NCI-H345 treated with DMSO at 0.1 percent for 48 hours (cell line): ENCODE measurements around the gene CCDC117.
"Not testable (repeated sequence)": the region's sequence is repeated elsewhere in the genome, so short reads cannot be mapped to it uniquely, and the experiment has no call there.

Experiments
- DNase-seq: peaks from one replicate; lab custom pipeline; 2025; ENCODE audit not compliant: unreplicated experiment; lab: John Stamatoyannopoulos, UW

CCDC117 gene

DNA sequence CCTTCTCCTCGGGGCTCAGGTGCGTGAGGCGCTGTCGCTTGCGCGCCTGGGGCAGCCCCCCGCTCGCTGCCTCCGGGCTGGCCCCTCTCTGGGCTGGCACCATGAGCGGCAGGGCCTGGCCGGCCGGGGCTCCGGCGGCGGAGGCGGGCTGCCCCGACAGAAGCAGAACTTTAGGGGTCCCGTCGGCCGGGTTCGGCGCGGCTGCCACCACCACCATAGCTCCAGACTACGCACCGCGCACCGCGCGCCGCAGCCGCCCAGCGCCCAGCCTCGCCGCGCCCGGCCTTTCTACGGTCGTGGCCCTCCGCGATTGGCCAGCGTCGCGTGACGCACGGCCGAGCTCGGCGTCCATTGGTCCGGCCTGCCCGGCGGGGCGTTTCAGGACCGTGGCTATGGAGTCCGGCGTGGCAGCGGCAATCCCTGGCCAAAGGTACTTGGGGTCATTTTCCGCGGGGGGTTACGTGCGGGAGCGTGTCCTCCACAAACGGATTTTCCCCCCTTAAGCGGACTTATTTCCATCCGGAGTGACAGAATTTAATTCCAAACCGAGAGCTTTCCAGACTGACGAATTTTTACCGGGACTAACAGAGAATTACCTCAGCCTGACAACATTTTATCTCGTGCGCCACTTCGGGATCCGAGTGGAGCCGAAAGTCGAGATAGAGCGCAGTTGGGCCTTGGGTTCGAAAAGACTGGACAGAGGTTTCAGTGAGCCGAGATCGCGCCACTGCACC, 28.0 kb downstream of the CCDC117 start, which contains the start of gene XBP1:
TSS of gene XBP1 (minus strand) at position 262 of the 734 bp plus-strand sequence.
- peak; percentile 61 for DNase-seq

DNA sequence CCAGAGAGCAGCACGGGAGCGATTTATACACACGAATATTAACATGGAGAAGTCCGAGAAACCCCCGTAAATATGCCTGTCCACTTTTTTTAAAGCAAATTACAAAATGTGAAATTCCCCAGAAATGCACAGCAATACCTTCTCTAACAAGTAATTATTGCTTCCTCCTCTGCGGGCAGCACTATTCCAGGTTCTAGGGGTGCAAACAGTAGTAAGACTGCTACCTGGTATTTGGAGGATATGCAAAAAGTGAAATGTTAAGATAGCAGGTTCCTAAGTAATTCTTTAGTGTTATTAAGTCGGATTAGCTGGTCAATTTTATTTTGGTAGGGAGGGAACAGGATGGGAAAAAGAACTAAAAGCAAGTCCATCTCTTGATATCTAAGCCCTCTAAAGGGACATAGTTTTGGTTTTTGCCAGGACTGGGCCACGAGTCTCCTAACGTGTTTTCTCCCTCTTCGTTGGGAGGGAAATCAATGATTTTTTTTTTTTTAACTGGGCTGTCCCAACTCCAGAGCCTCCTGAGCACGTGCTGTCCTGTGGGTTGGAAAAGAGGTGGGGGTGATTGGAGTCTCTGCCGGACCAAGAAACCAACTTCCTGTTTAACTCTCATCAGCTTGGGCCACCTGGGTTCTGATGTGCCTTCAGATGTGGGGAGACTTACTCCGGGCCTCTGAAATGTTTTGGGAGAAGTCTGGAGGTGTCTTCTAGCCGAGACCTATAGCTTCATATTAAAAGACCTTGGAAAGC, 29.5 kb downstream of the CCDC117 start:
- no peak for DNase-seq

GRCh38 chr22:28802595-28803123, 30.2 kb downstream of the CCDC117 start:
- no peak for DNase-seq

DNA sequence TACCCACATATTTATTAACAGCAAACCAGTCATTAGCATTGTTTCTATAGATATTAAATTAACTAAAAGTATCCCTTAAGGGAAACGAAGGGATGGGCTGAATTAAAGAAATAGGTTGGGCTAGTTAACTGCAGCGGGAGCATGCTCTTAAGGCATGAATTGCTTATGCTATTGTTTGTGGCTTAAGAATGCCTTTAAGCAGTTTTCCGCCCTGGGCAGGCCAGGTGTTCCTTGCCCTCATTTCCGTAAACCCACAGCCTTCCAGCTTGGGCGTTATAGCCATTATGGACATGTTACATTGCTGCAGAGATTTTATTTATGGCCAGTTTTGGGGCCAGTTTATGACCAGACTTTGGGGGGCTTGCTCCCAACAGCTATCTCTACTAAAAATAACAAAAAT, 32.9 kb downstream of the CCDC117 start:
- not testable (repeated sequence) for DNase-seq

DNA sequence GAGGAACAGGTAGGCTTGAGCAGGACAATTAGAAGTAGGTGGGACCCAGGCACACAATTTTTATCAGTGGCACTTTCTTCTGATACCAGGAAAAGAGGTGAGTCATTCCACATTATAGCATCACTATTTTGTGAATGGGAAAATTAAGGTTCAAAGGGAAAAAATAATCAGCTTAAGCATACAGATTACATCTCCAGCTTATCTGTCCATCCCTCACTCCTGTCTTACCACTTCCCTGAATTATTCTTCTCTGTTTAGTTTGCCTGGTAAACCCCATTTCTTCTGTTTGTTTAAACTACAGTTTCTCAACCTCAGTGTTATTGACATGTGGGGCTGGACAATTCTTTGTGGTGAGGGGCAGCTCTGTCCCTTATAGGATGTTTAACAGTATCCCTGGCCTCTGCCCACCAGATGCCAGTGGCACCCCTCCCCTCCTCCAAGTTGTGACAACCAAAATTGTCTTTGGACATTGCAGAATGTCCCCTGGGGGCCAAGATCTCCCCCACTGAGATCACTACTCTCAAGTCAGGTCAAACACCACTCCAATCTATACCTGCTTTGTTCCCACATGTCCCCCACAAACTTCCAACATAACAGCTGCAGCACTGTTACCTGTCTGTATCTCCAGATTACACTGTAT, 36.3 kb downstream of the CCDC117 start:
- DNase-seq = no peak

DNA sequence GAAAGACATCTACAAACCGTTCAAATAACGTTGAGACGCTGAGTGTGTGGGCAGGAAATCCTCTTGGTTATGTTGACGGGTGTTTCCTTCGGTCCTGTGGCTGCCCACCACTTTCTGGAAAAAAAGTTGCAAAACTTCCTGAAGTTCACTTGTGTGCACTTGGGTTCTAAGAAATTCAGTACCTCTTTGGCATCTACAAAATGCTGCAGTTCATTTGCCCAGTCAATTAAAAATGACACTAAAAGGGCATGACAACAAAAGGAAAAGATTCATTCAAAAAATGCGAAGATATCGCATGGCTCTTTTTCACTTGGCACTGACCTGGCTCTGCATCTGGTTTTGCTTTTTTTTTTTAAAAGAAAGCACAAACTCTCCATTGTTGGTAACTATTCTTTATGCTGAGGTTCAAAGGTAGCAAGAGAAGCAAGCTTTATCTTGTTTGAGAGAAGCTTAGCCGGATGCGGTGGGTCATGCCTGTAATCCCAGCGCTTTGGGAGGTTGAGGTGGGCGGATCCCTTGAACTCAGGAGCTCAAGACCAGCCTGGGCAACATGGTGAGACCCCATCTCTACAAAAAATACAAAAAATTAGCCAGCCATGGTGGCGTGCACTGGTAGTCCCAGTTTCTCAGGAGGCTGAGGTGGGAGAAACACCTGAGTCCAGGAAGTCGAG, 38.5 kb downstream of the CCDC117 start:
- DNase-seq = no peak

GRCh38 chr22:28812516-28812915, 40.0 kb downstream of the CCDC117 start:
- DNase-seq = no peak

GRCh38 chr22:28813772-28814518, 41.5 kb downstream of the CCDC117 start:
- no peak for DNase-seq

- DNase-seq = no peak
Measured at GRCh38 chr22:28815111-28815510, 42.6 kb downstream of the CCDC117 start.

- no peak for DNase-seq
Measured at GRCh38 chr22:28815729-28816128, 43.2 kb downstream of the CCDC117 start.

- DNase-seq = no peak
Measured at GRCh38 chr22:28817064-28817463, 44.6 kb downstream of the CCDC117 start.

DNA sequence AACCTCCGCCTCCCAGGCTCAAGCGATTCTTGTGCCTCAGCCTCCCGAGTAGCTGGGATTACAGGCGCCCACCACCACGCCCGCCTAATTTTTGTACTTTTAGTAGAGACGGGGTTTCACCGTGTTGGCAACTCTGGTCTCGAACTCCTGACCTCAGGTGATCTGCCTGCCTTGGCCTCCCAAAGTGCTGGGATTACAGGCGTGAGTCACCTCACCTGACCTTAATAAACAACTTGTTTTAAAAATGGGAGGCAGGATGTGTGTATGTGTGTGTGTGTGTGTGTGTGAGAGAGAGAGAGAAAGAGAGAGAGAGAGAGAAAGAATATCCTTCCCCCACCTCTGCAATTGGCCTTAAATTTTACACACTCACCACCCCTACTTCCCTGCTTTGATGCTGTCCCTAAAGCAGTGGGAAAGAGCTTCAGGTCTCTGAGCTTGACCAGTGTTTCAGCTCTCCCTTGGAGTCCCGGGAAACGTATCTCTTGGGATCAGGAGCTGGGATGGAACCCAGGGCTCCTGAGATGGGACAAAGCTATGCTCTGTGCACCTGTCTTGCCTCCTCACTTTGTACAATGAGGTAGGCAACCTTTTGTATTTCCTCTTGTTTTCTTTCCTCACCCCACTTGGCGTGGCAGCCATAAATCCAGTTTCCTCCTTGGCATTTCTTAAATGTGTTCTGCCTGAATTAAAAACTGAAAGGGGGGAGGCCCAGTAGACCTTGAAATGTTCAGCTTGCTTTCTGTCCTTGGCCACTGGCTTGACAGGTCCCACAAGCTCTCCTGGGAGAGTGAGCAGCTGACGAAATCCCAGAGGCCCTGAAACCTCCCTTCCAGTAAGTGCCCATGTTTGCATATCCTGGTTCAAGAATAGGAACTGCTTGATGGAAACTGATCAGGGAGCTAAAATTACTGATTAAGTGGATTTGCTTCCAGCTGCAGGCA, 45.7 kb downstream of the CCDC117 start:
- no peak for DNase-seq

- DNase-seq = no peak
Measured at GRCh38 chr22:28819253-28820096, 47.0 kb downstream of the CCDC117 start.

- DNase-seq = no peak
Measured at GRCh38 chr22:28820885-28821284, 48.4 kb downstream of the CCDC117 start.

- no peak for DNase-seq
Measured at GRCh38 chr22:28821452-28821851, 49.0 kb downstream of the CCDC117 start.

DNA sequence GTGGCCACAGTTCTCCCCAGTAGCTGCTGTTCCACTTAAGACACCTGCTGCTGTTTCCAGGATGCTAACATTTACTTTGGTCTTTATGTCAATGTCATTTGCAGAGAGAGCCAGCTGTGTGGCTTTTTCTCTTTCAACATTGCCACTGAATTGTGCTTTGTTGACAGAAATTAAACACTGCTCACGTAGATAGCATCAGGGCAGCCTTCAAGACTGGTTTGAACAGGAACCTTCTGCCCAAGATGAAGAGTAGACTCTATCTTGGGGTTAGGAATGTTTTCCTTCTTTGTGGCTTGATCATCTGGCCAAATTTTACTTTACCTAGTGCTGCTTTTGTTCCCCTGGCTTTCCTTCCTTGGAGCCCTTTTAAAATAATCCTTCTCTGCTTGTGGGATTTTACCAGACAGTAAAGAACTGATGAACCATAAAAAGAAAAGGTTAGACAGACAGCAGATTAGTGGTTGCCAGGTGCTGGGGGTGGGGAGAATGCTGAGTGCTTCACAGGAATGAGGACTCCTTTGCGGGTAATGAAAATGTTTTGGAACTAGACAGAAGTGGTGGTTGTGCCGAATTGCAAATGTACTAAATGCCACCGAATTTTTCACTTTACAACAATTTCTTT, 50.5 kb downstream of the CCDC117 start:
- DNase-seq = peak; percentile 61

DNA sequence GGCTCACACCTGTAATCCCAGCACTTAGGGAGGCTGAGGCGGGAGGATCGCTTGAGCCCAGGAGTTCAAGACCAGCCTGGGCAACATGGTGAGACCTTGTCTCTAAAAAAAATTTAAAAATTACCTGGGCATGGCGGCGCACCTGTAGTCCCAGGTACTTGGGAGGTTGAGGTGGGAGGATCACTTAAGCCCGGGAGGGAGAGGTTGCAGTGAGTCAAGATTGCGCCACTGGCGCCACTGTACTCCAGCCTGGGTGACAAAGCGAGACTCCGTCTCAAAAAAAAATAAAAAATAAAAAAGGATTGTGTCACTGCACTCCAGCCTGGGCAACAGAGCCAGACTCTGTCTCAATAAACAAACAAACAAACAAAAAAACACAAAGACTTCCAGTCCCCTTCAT, 52.0 kb downstream of the CCDC117 start:
- DNase-seq = not testable (repeated sequence)

GRCh38 chr22:28826430-28826829, 53.9 kb downstream of the CCDC117 start:
- DNase-seq = not testable (repeated sequence)
